SK-N-SH (cell line): ENCODE measurements around the gene HDAC7. TPM values are rescaled to one million over a fixed set of nuclear protein-coding genes. Genes with fewer than 3 reads are reported as not detected.
A peak's percentile ranks its signal among the peaks of the same experiment; 100 is the strongest.

Experiments used
- CTCF ChIA-PET: fragments of 300-600, 350-600 bp; formaldehyde crosslinking; extraction: SDS; loops from one replicate; lab custom pipeline; 2021; lab: Yijun Ruan, JAX
- POLR2A ChIA-PET: fragments of 350-600 bp; sonication (Branson Sonifier 250); formaldehyde crosslinking; extraction: SDS; loops from one replicate; lab custom pipeline; 2020; ENCODE audit warnings: antibody characterized with exemption, inconsistent platforms; lab: Yijun Ruan, JAX
- DNase-seq: peaks from one replicate; pipeline ENCODE4 v3.0.0; 2012
- H2AFZ ChIP-seq: fragments of 200-600 bp; sonication (generic); 2 replicates; pipeline ENCODE4 v1.8.1; 2016; ENCODE audit warnings: antibody characterized with exemption, mild to moderate bottlenecking, low read depth
- H3F3A ChIP-seq: fragments of 200-600 bp; sonication (generic); replicated peaks from 2 replicates; pipeline ENCODE3; 2016; ENCODE audit warnings: antibody characterized with exemption, mild to moderate bottlenecking; ENCODE audit not compliant: insufficient read depth
- H3K27ac ChIP-seq, 2 experiments: fragments of 200-500 bp in 1 of 2; fragments of 200-600 bp in 1 of 2; sonication (Bioruptor generic) in 1 of 2; sonication (generic), shearing (Covaris generic) in 1 of 2; 2 replicates each; pipeline versions ENCODE4 v1.5.1 to v1.6.1; 2014 to 2016; ENCODE audit warnings: low read depth in 2 of 2, inconsistent platforms in 1 of 2, low read length in 1 of 2, mild to moderate bottlenecking in 1 of 2, mixed read lengths in 1 of 2
- H3K27me3 ChIP-seq: fragments of 200-600 bp; sonication (generic), shearing (Covaris generic); 2 replicates; pipeline ENCODE4 v1.6.1; 2016; ENCODE audit warnings: mixed run types; ENCODE audit not compliant: insufficient read depth
- H3K36me3 ChIP-seq, 2 experiments: fragments of 200-500 bp in 1 of 2; fragments of 200-600 bp in 1 of 2; sonication (Bioruptor generic) in 1 of 2; sonication (generic) in 1 of 2; replicated peaks in 1 of 2; 2 replicates each; pipeline versions ENCODE3 to v1.5.1; 2014 to 2016; ENCODE audit warnings: low read length in 1 of 2, mild to moderate bottlenecking in 1 of 2; ENCODE audit not compliant: insufficient read depth in 2 of 2, control insufficient read depth in 1 of 2
- H3K4me1 ChIP-seq, 2 experiments: fragments of 200-500 bp in 1 of 2; fragments of 200-600 bp in 1 of 2; sonication (Bioruptor generic) in 1 of 2; sonication (generic), shearing (Covaris generic) in 1 of 2; 2 replicates each; pipeline versions ENCODE4 v1.5.1 to v1.6.1; 2014 to 2016; ENCODE audit warnings: low read depth in 1 of 2, low read length in 1 of 2, mixed run types in 1 of 2; ENCODE audit not compliant: insufficient read depth in 2 of 2, control insufficient read depth in 1 of 2
- H3K4me2 ChIP-seq: fragments of 200-600 bp; sonication (generic), shearing (Covaris generic); 2 replicates; pipeline ENCODE4 v1.6.1; 2017; ENCODE audit warnings: mixed run types
- H3K4me3 ChIP-seq, 2 experiments: fragments of 200-500 bp in 1 of 2; fragments of 200-600 bp in 1 of 2; sonication (Bioruptor generic) in 1 of 2; sonication (generic), shearing (Covaris generic) in 1 of 2; 2 replicates each; pipeline versions ENCODE4 v1.5.1 to v1.8.1; 2014 to 2016; ENCODE audit warnings: low read depth in 2 of 2, inconsistent platforms in 1 of 2, low read length in 1 of 2, mild to moderate bottlenecking in 1 of 2, mixed read lengths in 1 of 2, moderate library complexity in 1 of 2
- H3K79me2 ChIP-seq: fragments of 200-600 bp; sonication (generic); 2 replicates; pipeline ENCODE4 v1.8.1; 2017; ENCODE audit warnings: mild to moderate bottlenecking; ENCODE audit not compliant: insufficient read depth
- H3K9ac ChIP-seq: fragments of 200-600 bp; sonication (generic); 2 replicates; pipeline ENCODE4 v1.6.1; 2017; ENCODE audit warnings: mixed run types
- H3K9me2 ChIP-seq: fragments of 200-600 bp; sonication (generic); 2 replicates; pipeline ENCODE4 v1.6.1; 2017; ENCODE audit warnings: mixed run types
- H3K9me3 ChIP-seq: fragments of 200-600 bp; sonication (generic); 2 replicates; pipeline ENCODE4 v1.6.1; 2017; ENCODE audit warnings: mixed run types, mild to moderate bottlenecking, moderate library complexity
- H4K20me1 ChIP-seq: fragments of 200-600 bp; sonication (generic); 2 replicates; pipeline ENCODE4 v1.6.1; 2017; ENCODE audit warnings: mild to moderate bottlenecking, mixed run types; ENCODE audit not compliant: insufficient read depth
- ELF1 ChIP-seq: IDR thresholded peaks from 2 replicates; pipeline ENCODE4 v1.4.0; 2012
- GABPA ChIP-seq: IDR thresholded peaks from 2 replicates; pipeline ENCODE4 v1.4.0; 2012; ENCODE audit warnings: low read depth, mild to moderate bottlenecking
- IRF3 ChIP-seq: fragments of 150-350 bp; IDR thresholded peaks from 2 replicates; pipeline ENCODE4 v1.6.1; 2016; ENCODE audit warnings: mild to moderate bottlenecking, low read depth, low read length
- JUND ChIP-seq: IDR thresholded peaks from 2 replicates; pipeline ENCODE4 v1.4.0; 2012
- MAX ChIP-seq: IDR thresholded peaks from 2 replicates; pipeline ENCODE4 v1.4.0; 2012; ENCODE audit warnings: low read depth
- MXI1 ChIP-seq: IDR thresholded peaks from 2 replicates; pipeline ENCODE4 v1.6.1; 2012; ENCODE audit warnings: mild to moderate bottlenecking, low read depth, low read length, improper control_type of control experiment
- NFIC ChIP-seq: IDR thresholded peaks from 2 replicates; pipeline ENCODE4 v1.4.0; 2012; ENCODE audit warnings: borderline replicate concordance
- NRF1 ChIP-seq: IDR thresholded peaks from 2 replicates; pipeline ENCODE4 v1.6.1; 2012; ENCODE audit warnings: low read depth, mild to moderate bottlenecking, low read length
- REST ChIP-seq: IDR thresholded peaks from 2 replicates; pipeline ENCODE4 v1.6.1; 2012; ENCODE audit warnings: mild to moderate bottlenecking, low read depth, low read length, moderate library complexity
- RFX5 ChIP-seq: IDR thresholded peaks from 2 replicates; pipeline ENCODE4 v1.6.1; 2012; ENCODE audit warnings: mild to moderate bottlenecking, improper control_type of control experiment, low read length
- SIN3A ChIP-seq: IDR thresholded peaks from 2 replicates; pipeline ENCODE4 v1.6.1; 2012; ENCODE audit warnings: low read depth, mild to moderate bottlenecking, low read length, moderate library complexity, borderline replicate concordance
- SMC3 ChIP-seq: IDR thresholded peaks from 2 replicates; pipeline ENCODE4 v1.6.1; 2012; ENCODE audit warnings: low read depth, low read length, improper control_type of control experiment
- TAF1 ChIP-seq: IDR thresholded peaks from 2 replicates; pipeline ENCODE4 v1.6.1; 2012; ENCODE audit warnings: low read depth, mild to moderate bottlenecking, low read length, moderate library complexity, borderline replicate concordance
- YY1 ChIP-seq: IDR thresholded peaks from 2 replicates; pipeline ENCODE4 v1.4.0; 2012; ENCODE audit warnings: low read depth, mild to moderate bottlenecking
- WGBS: methylation state at CpG from one replicate; pipeline ENCODE4 v1.1.6; 2017; ENCODE audit warnings: low lambda C conversion rate; 5-methylcytosine and 5-hydroxymethylcytosine counted together
- polyA plus RNA-seq, 3 experiments: library from polyadenylated mRNA; depleted of rRNA; stranded (reverse); fragments of >200 nt; gene quantifications; 2 replicates each; pipeline ENCODE4 v1.2.3, GENCODE V29; 2012

The HDAC7 gene
- polyA plus RNA-seq, 1 of the 3 experiments (the other 2 are of a cell fraction) = 51.0 TPM

- Histone ChIP-seq H3K27ac (no peak overlapping the region), H3K9me2 (no peaks in the 10 kb centered on the region), H3K4me1 (peaks cover 12 to 49% of the 10 kb centered on the region in 2 experiments; a peak in 3 of 4 replicates), H4K20me1 (no peaks in the 10 kb centered on the region), H3K4me2 (no peak overlapping the region), H3K9me3 (no peaks in the 10 kb centered on the region), H3K9ac (no peak overlapping the region), H3K79me2 (no peaks in the 10 kb centered on the region), H2AFZ (no peak overlapping the region), H3K27me3 (no peaks in the 10 kb centered on the region), H3F3A (no peaks in the 10 kb centered on the region), H3K4me3 (no peak overlapping the region), H3K36me3 (no peaks in the 10 kb centered on the region)
- TF ChIP-seq MXI1 = no peak
- no peak for TF ChIP-seq MAX
- no peak for TF ChIP-seq NFIC
- no peak for TF ChIP-seq NRF1
- TF ChIP-seq IRF3 = no peak
- no peak for TF ChIP-seq ELF1
- TF ChIP-seq JUND = no peak
- TF ChIP-seq GABPA = no peak
- TF ChIP-seq SMC3 = no peak
- no peak for TF ChIP-seq YY1
- no peak for TF ChIP-seq SIN3A
- no peak for TF ChIP-seq RFX5
- no peak for TF ChIP-seq TAF1
- no peak for TF ChIP-seq REST
- DNase-seq = peak; percentile 17
- ChIA-PET CTCF (interaction anchor here (2.2 to 18.0 kb wide), 5 partner anchors 10 to 86 kb away, joined by 7 to 435 read pairs (median 17); partner anchors contain the start of gene SLC48A1), POLR2A (interaction anchor here (1.0 kb wide), 1 partner anchor 10 kb away, joined by 3 read pairs; no protein-coding TSS in a partner anchor)
- 90% methylated on average over 3 of the region's 4 CpGs for WGBS
These were observed 67.6 kb downstream of the HDAC7 start for GRCh38 chr12:47752121-47752520.
